GM06990 (cell line): ENCODE data around the gene C1QTNF1.

Experiments used
- DNase-seq: peaks from one replicate; pipeline ENCODE4 v3.0.0-alpha.2; 2011; ENCODE audit not compliant: insufficient read length; ENCODE audit errors: extremely low read depth
- H3K27me3 ChIP-seq: replicated peaks from 2 replicates; pipeline ENCODE4 v1.6.0; 2011; ENCODE audit warnings: low read length; ENCODE audit not compliant: control insufficient read depth, insufficient read depth
- H3K36me3 ChIP-seq: 2 replicates; pipeline ENCODE4 v1.5.1; 2011; ENCODE audit warnings: low read length; ENCODE audit not compliant: control insufficient read depth, insufficient read depth
- H3K4me3 ChIP-seq: replicated peaks from 2 replicates; pipeline ENCODE4 v1.5.1; 2011; ENCODE audit warnings: low read depth, mild to moderate bottlenecking, control low read depth, low read length
- CTCF ChIP-seq: IDR thresholded peaks from 2 replicates; pipeline ENCODE4 v1.5.1; 2011; ENCODE audit warnings: low read length, control low read depth, mild to moderate bottlenecking, inconsistent platforms; ENCODE audit not compliant: insufficient read depth, poor library complexity, severe bottlenecking

Gene C1QTNF1

GRCh38 chr17:79011451-79012147, 12.4 kb upstream of the C1QTNF1 start:
- Histone ChIP-seq H3K27me3 (no peaks in the 10 kb centered on the region), H3K4me3 (no peak overlapping the region), H3K36me3 (peaks cover 4% of the 10 kb centered on the region)
- no peak for TF ChIP-seq CTCF
- no peak for DNase-seq

GRCh38 chr17:79012563-79013134, 11.3 kb upstream of the C1QTNF1 start:
- TF ChIP-seq CTCF: no peak
- Histone ChIP-seq H3K4me3 (no peak overlapping the region), H3K36me3 (peaks cover 1% of the 10 kb centered on the region; the same call in 1 of the 2 replicates), H3K27me3 (no peaks in the 10 kb centered on the region)
- DNase-seq: no peak

- TF ChIP-seq CTCF: no peak
- H3K36me3 ChIP-seq: no peaks in the 10 kb centered on the region
- H3K27me3 ChIP-seq: no peaks in the 10 kb centered on the region
- DNase-seq: no peak
- no peak overlapping the region for H3K4me3 ChIP-seq
Observed at GRCh38 chr17:79014158-79014758, 9.7 kb upstream of the C1QTNF1 start.

GRCh38 chr17:79017546-79018369, 6.2 kb upstream of the C1QTNF1 start:
- Histone ChIP-seq H3K27me3 (no peaks in the 10 kb centered on the region; the same call in 1 of the 2 replicates), H3K36me3 (no peaks in the 10 kb centered on the region), H3K4me3 (no peak overlapping the region)
- DNase-seq: no peak
- TF ChIP-seq CTCF: no peak

- no peaks in the 10 kb centered on the region; the same call in 1 of the 2 replicates for H3K27me3 ChIP-seq
- no peaks in the 10 kb centered on the region for H3K36me3 ChIP-seq
- TF ChIP-seq CTCF: no peak
- no peak for DNase-seq
- no peak overlapping the region for H3K4me3 ChIP-seq
Observed at GRCh38 chr17:79018370-79018695, 5.6 kb upstream of the C1QTNF1 start.
